HCT116 (cell line): ENCODE results near the gene IGF2. TPM values are rescaled to one million over a fixed set of nuclear protein-coding genes. Genes with fewer than 3 reads are reported as not detected.

ENCODE experiments used
- ATAC-seq: fragments of 200-7000 bp; cut with Tn5 transposase; 2 replicates; pipeline ENCODE4 v1.9.1; 2020; ENCODE audit warnings: mild to moderate bottlenecking, moderate library complexity
- BruUV-seq: library from RNA; stranded (reverse); fragments of 400-500 nt; replicated peaks from 2 replicates; lab custom pipeline; 2021; lab: Mats Ljungman, UMichigan
- CTCF ChIA-PET: fragments of 300-600 bp; sonication (Branson Sonifier 250); formaldehyde crosslinking; loops from one replicate; lab custom pipeline; 2021; ENCODE audit warnings: antibody characterized with exemption; lab: Charles Lee
- POLR2A ChIA-PET: fragments of 300-600, 350-600 bp; sonication (Branson Sonifier 250); formaldehyde crosslinking; loops from one replicate; lab custom pipeline; 2021; ENCODE audit warnings: antibody characterized with exemption; lab: Charles Lee
- RAD21 ChIA-PET, 2 experiments: fragments of 300-600 bp; sonication (Branson Sonifier 250); formaldehyde crosslinking; loops; one replicate each; lab custom pipeline; 2023; ENCODE audit warnings: low total read pairs in 2 of 2; ENCODE audit not compliant: uncharacterized antibody in 2 of 2, unreplicated experiment in 2 of 2, low non-redundant PET in 1 of 2; lab: Charles Lee
- DNase-seq: peaks from one replicate; pipeline ENCODE4 v3.0.0-alpha.2; 2010; ENCODE audit warnings: low read depth, low spot score
- H2AFZ ChIP-seq: fragments of 200-600 bp; shearing (Covaris generic), sonication (generic); 2 replicates; pipeline ENCODE4 v1.6.1; 2017; ENCODE audit warnings: low read depth, mixed run types, mixed read lengths, antibody characterized with exemption, low read length; ENCODE audit not compliant: poor library complexity, severe bottlenecking
- H3K27ac ChIP-seq: 2 replicates; pipeline ENCODE4 v1.5.1; 2012; ENCODE audit warnings: low read depth, low read length
- H3K27me3 ChIP-seq: fragments of 200-600 bp; sonication (generic); 2 replicates; pipeline ENCODE4 v1.6.1; 2016; ENCODE audit warnings: mixed run types, low read length, mixed read lengths; ENCODE audit not compliant: insufficient read depth
- H3K36me3 ChIP-seq, 2 experiments: fragments of 200-500 bp in 1 of 2; fragments of 200-600 bp in 1 of 2; sonication (Bioruptor generic) in 1 of 2; sonication (generic) in 1 of 2; 2 replicates each; pipeline versions ENCODE4 v1.5.1 to v1.6.1; 2014 to 2016; ENCODE audit warnings: low read length in 2 of 2, inconsistent platforms in 1 of 2, mixed read lengths in 1 of 2, mixed run types in 1 of 2; ENCODE audit not compliant: insufficient read depth in 2 of 2, control insufficient read depth in 1 of 2
- H3K4me1 ChIP-seq, 2 experiments: fragments of 200-600 bp in 1 of 2; sonication (generic) in 1 of 2; 2 replicates each; pipeline versions ENCODE4 v1.5.1 to v1.6.1; 2012 to 2017; ENCODE audit warnings: low read length in 2 of 2, inconsistent platforms in 1 of 2, mild to moderate bottlenecking in 1 of 2, mixed read lengths in 1 of 2, mixed run types in 1 of 2, moderate library complexity in 1 of 2; ENCODE audit not compliant: insufficient read depth in 2 of 2, control insufficient read depth in 1 of 2
- H3K4me2 ChIP-seq: fragments of 200-600 bp; sonication (generic); 2 replicates; pipeline ENCODE4 v1.6.1; 2017; ENCODE audit warnings: mixed run types, low read length, mixed read lengths
- H3K4me3 ChIP-seq, 2 experiments: fragments of 200-600 bp in 1 of 2; sonication (generic) in 1 of 2; replicated peaks in 1 of 2; 2 replicates each; pipeline ENCODE4 v1.5.1; 2011 to 2016; ENCODE audit warnings: low read length in 2 of 2, control low read depth in 1 of 2, low read depth in 1 of 2, mild to moderate bottlenecking in 1 of 2, mixed read lengths in 1 of 2, mixed run types in 1 of 2
- H3K79me2 ChIP-seq: fragments of 200-600 bp; sonication (generic); 2 replicates; pipeline ENCODE4 v1.6.1; 2017; ENCODE audit warnings: mild to moderate bottlenecking, mixed run types, low read length, moderate library complexity, mixed read lengths; ENCODE audit not compliant: insufficient read depth
- H3K9ac ChIP-seq: fragments of 200-600 bp; sonication (generic); 2 replicates; pipeline ENCODE4 v1.6.1; 2016; ENCODE audit warnings: low read length, mixed read lengths
- H3K9me2 ChIP-seq: fragments of 200-600 bp; sonication (generic), shearing (Covaris generic); 2 replicates; pipeline ENCODE4 v1.6.1; 2017; ENCODE audit warnings: mixed run types, mild to moderate bottlenecking, moderate library complexity; ENCODE audit not compliant: insufficient read depth
- H3K9me3 ChIP-seq, 2 experiments: fragments of 200-500 bp in 1 of 2; fragments of 200-600 bp in 1 of 2; sonication (Bioruptor generic) in 1 of 2; sonication (generic) in 1 of 2; 2 replicates each; pipeline ENCODE4 v1.6.1; 2014 to 2017; ENCODE audit warnings: low read length in 2 of 2, mixed read lengths in 2 of 2, inconsistent platforms in 1 of 2, low read depth in 1 of 2, mild to moderate bottlenecking in 1 of 2, mixed run types in 1 of 2, moderate library complexity in 1 of 2; ENCODE audit not compliant: control insufficient read depth in 1 of 2, insufficient read depth in 1 of 2
- H4K20me1 ChIP-seq: fragments of 200-600 bp; sonication (generic), shearing (Covaris generic); 2 replicates; pipeline ENCODE4 v1.6.1; 2017; ENCODE audit warnings: mixed run types, mild to moderate bottlenecking, moderate library complexity; ENCODE audit not compliant: insufficient read depth
- CTCF ChIP-seq, 3 experiments: fragments of 200-600 bp in 1 of 3; sonication (generic) in 1 of 3; IDR thresholded peaks in 2 of 3; conservative IDR thresholded peaks in 1 of 3; 2 replicates each; pipeline ENCODE4 v1.5.1; 2012 to 2017; ENCODE audit warnings: low read depth in 2 of 3, low read length in 2 of 3, antibody characterized with exemption in 1 of 3, borderline replicate concordance in 1 of 3, control low read depth in 1 of 3, mild to moderate bottlenecking in 1 of 3, mixed read lengths in 1 of 3, mixed run types in 1 of 3, moderate library complexity in 1 of 3; ENCODE audit not compliant: insufficient read depth in 1 of 3
- ELF1 ChIP-seq: IDR thresholded peaks from 2 replicates; pipeline ENCODE4 v1.6.1; 2012; ENCODE audit warnings: low read depth, borderline replicate concordance
- MAX ChIP-seq: IDR thresholded peaks from 2 replicates; pipeline ENCODE4 v1.6.1; 2012
- REST ChIP-seq: IDR thresholded peaks from 2 replicates; pipeline ENCODE4 v1.6.1; 2012; ENCODE audit warnings: low read depth
- SIN3A ChIP-seq: IDR thresholded peaks from 2 replicates; pipeline ENCODE4 v1.6.1; 2012; ENCODE audit warnings: low read depth
- YY1 ChIP-seq: IDR thresholded peaks from 2 replicates; pipeline ENCODE4 v1.6.1; 2011; ENCODE audit warnings: low read length, low read depth, moderate library complexity, mild to moderate bottlenecking; ENCODE audit not compliant: insufficient replicate concordance; ENCODE audit errors: extremely low read depth
- intact Hi-C: fragments of 100-400 bp; cut with micrococcal nuclease; formaldehyde crosslinking; loops from 2 replicates; pipeline ENCODE4 v1.10.0; 2022
- total RNA-seq: library from RNA; stranded (reverse); gene quantifications from one replicate; pipeline ENCODE4 v1.2.1, GENCODE V29; 2021; ENCODE audit not compliant: unreplicated experiment

Gene IGF2
- total RNA-seq, 1 experiment from 2014 or later = 17.9 TPM

GRCh38 chr11:2136209-2136951, 2.8 kb downstream of the IGF2 start (continued):
- no peak for TF ChIP-seq CTCF (IDR thresholded peaks at IDR 0.05 in 2 of 3, conservative IDR thresholded peaks at IDR 0.05 in 1 of 3; ENCODE audit: borderline replicate concordance in 1 of 3, insufficient read depth in 1 of 3, low read depth in 2 of 3, low read length in 2 of 3)
- no peak for TF ChIP-seq MAX
- TF ChIP-seq YY1 = no peak
- no peak for TF ChIP-seq SIN3A

GRCh38 chr11:2135648-2136201, 3.5 kb downstream of the IGF2 start:
- Histone ChIP-seq H3K36me3 (no peaks in the 10 kb centered on the region), H3K4me2 (no peak overlapping the region), H3K27ac (no peak overlapping the region; the same call in 1 of the 2 replicates), H3K9me2 (no peaks in the 10 kb centered on the region), H3K9me3 (no peaks in the 10 kb centered on the region), H3K27me3 (no peaks in the 10 kb centered on the region), H2AFZ (no peak overlapping the region), H3K79me2 (no peaks in the 10 kb centered on the region), H3K4me1 (peaks cover 0 to 16% of the 10 kb centered on the region in 2 experiments; a peak in 2 of 4 replicates), H3K9ac (no peak overlapping the region), H3K4me3 (no peak overlapping the region), H4K20me1 (no peaks in the 10 kb centered on the region)
- TF ChIP-seq MAX = no peak
- no peak for TF ChIP-seq ELF1
- TF ChIP-seq REST = no peak
- no TSS peak for BruUV-seq
- RAD21 ChIA-PET = no interaction called here
- intact Hi-C loops = loop anchor here (5.0 kb wide), 1 partner anchor 48 kb away; no protein-coding TSS in a partner anchor
- POLR2A ChIA-PET = no interaction called here
- CTCF ChIA-PET = no interaction called here
- ATAC-seq = no peak
- no peak for DNase-seq
